ENCODE results near the gene AMIGO3. TPM values are rescaled to one million over a fixed set of nuclear protein-coding genes. Genes with fewer than 3 reads are reported as not detected.

The AMIGO3 gene
- total and polyA plus RNA-seq, 2 of the 8 experiments (the other 6 are each of a cell fraction or from before 2014, with no cell fraction given): 1.6 to 8.8 TPM

- H4K20me1 ChIP-seq (replicated peaks in 1 of 2; ENCODE audit: control insufficient read depth in 1 of 2, insufficient read depth in 2 of 2, low read length in 2 of 2): peaks cover 0 to 18% of the 10 kb centered on the region in 2 experiments
- no peak overlapping the region for H3K23ac ChIP-seq (ENCODE audit: insufficient read length)
- no peak overlapping the region for H3K14ac ChIP-seq (ENCODE audit: insufficient read length)
- H2BK5ac ChIP-seq (ENCODE audit: low read depth, low read length): no peak overlapping the region
- CTCF ChIA-PET (ENCODE audit: partially characterized antibody): interaction anchor here (1.1 to 3.2 kb wide), 4 partner anchors 22 to 221 kb away, joined by 3 to 17 read pairs (median 4); no protein-coding TSS in a partner anchor
- TF ChIP-seq ZNF274 (IDR thresholded peaks at IDR 0.05; ENCODE audit: borderline replicate concordance, extremely low read depth, low read length): no peak
- no peak for TF ChIP-seq JUND (IDR thresholded peaks at IDR 0.05; ENCODE audit: low read length)
- no peak for TF ChIP-seq RXRA (IDR thresholded peaks at IDR 0.05; ENCODE audit: insufficient read depth, low read depth, low read length)
- TF ChIP-seq GTF2F1 (IDR thresholded peaks at IDR 0.05; ENCODE audit: borderline replicate concordance, low read depth, low read length): no peak
- no peak for TF ChIP-seq CTBP2 (IDR thresholded peaks at IDR 0.05; ENCODE audit: borderline replicate concordance, insufficient read depth, insufficient read length, low read length)
- no peak for TF ChIP-seq JUN (IDR thresholded peaks at IDR 0.05; ENCODE audit: low read depth, low read length)
- no peak for TF ChIP-seq FOSL1 (IDR thresholded peaks at IDR 0.05; ENCODE audit: insufficient read depth, low read depth, low read length)
- TF ChIP-seq SIRT6 (IDR thresholded peaks at IDR 0.05; ENCODE audit: low read length): no peak
- no peak for TF ChIP-seq EZH2 (IDR thresholded peaks at IDR 0.05; ENCODE audit: low read depth, low read length, severe bottlenecking)
- TF ChIP-seq RNF2 (IDR thresholded peaks at IDR 0.05; ENCODE audit: borderline replicate concordance, low read depth, low read length, missing control alignments, poor library complexity, severe bottlenecking): no peak
- no peak for TF ChIP-seq HDAC2 (IDR thresholded peaks at IDR 0.05; ENCODE audit: borderline replicate concordance in 1 of 2, low read depth in 2 of 2, low read length in 2 of 2)
- peaks cover 8% of the 10 kb centered on the region; the same call in 1 of the 2 replicates for H3K79me1 ChIP-seq (ENCODE audit: low read depth, low read length)
- no peak overlapping the region for H2BK12ac ChIP-seq (ENCODE audit: low read depth, low read length)
- no peak overlapping the region for H3K9ac ChIP-seq (replicated peaks in 1 of 4; ENCODE audit: extremely low read depth in 1 of 4, low read depth in 3 of 4, low read length in 3 of 4)
- H3K23me2 ChIP-seq (ENCODE audit: low read depth, low read length): peaks cover 13% of the 10 kb centered on the region; the same call in 1 of the 2 replicates
- DNase-seq (ENCODE audit: low read depth in 1 of 2, low spot score in 2 of 2) (no peak), FAIRE-seq (no peak)
- no peak overlapping the region for H4K8ac ChIP-seq (ENCODE audit: extremely low read depth, insufficient read depth, low read length)
- H3K4me2 ChIP-seq (ENCODE audit: insufficient read depth in 1 of 2, low read depth in 2 of 2, low read length in 2 of 2): no peak overlapping the region; a peak in 1 of 4 replicates
- H2BK15ac ChIP-seq (ENCODE audit: low read length): no peak overlapping the region
- H3K56ac ChIP-seq (replicated peaks; ENCODE audit: insufficient read length, low read depth, low read length): no peak overlapping the region
- H2AFZ ChIP-seq (ENCODE audit: low read length): no peak overlapping the region
- H3K79me2 ChIP-seq (ENCODE audit: control insufficient read depth in 1 of 2, insufficient read depth in 2 of 2, low read length in 2 of 2): peaks cover 0 to 17% of the 10 kb centered on the region in 2 experiments; a peak in 1 of 4 replicates
- no peak overlapping the region for H4K5ac ChIP-seq (ENCODE audit: insufficient read length, low read depth, low read length)
- no peak overlapping the region for H3K4me3 ChIP-seq (ENCODE audit: extremely low read depth in 1 of 4, insufficient read depth in 2 of 4, low read depth in 3 of 4, low read length in 4 of 4)
- no peak overlapping the region for H4K91ac ChIP-seq (replicated peaks; ENCODE audit: insufficient read length, low read length)
- H3K27me3 ChIP-seq (replicated peaks in 1 of 4; ENCODE audit: control insufficient read depth in 3 of 4, extremely low read depth in 1 of 4, insufficient read depth in 3 of 4, low read length in 3 of 4): no peaks in the 10 kb centered on the region; a peak in 1 of 7 replicates
- no peak overlapping the region for H2AK5ac ChIP-seq (ENCODE audit: low read depth, low read length)
- no peak overlapping the region for H2BK20ac ChIP-seq (ENCODE audit: low read length)
- peaks cover 29 to 49% (median 42%) of the 10 kb centered on the region in 4 experiments for H3K36me3 ChIP-seq (ENCODE audit: control insufficient read depth in 2 of 4, insufficient read depth in 4 of 4, low read length in 3 of 4)
- peaks cover 0 to 8% (median 5%) of the 10 kb centered on the region in 4 experiments; a peak in 4 of 7 replicates for H3K4me1 ChIP-seq (replicated peaks in 1 of 4; ENCODE audit: control insufficient read depth in 3 of 4, insufficient read depth in 4 of 4, low read length in 3 of 4)
- POLR2A ChIA-PET (ENCODE audit: partially characterized antibody): interaction anchor here (1.2 to 1.5 kb wide), 4 partner anchors 25 to 264 kb away, joined by 3 to 4 read pairs (median 4); partner anchors contain the start of gene RHOA
- no peaks in the 10 kb centered on the region for H3K9me3 ChIP-seq (ENCODE audit: insufficient read depth in 2 of 2, low read depth in 1 of 2, low read length in 1 of 2)
- H2BK120ac ChIP-seq (replicated peaks; ENCODE audit: low read depth, low read length): no peak overlapping the region
- WGBS, 2 experiments (ENCODE audit: extremely low coverage in 1 of 2, insufficient coverage in 1 of 2, insufficient read length in 1 of 2, insufficient replicate concordance in 2 of 2, low coverage in 1 of 2, low lambda C conversion rate in 2 of 2, missing lambda C conversion rate in 1 of 2): 91% methylated on average over 11 of the region's 11 CpGs; no CpG with 5 or more reads in 1 of the 2 experiments
- H3K27ac ChIP-seq (ENCODE audit: low read depth, low read length): no peak overlapping the region
- H3K18ac ChIP-seq (ENCODE audit: extremely low read depth, low read length): no peak overlapping the region
- H3K4ac ChIP-seq (replicated peaks; ENCODE audit: insufficient read length, low read depth, low read length): no peak overlapping the region
Observed at GRCh38 chr3:49675912-49676311, 43.6 kb downstream of the AMIGO3 start.
